HG02610 (cell line): ENCODE data around the gene SRPRB.

Source experiments
- ATAC-seq: cut with Tn5 transposase; IDR thresholded peaks from one replicate; pipeline ENCODE4 v1.9.1; 2021; ENCODE audit warnings: mild to moderate bottlenecking, moderate library complexity; ENCODE audit not compliant: unreplicated experiment

SRPRB gene

DNA sequence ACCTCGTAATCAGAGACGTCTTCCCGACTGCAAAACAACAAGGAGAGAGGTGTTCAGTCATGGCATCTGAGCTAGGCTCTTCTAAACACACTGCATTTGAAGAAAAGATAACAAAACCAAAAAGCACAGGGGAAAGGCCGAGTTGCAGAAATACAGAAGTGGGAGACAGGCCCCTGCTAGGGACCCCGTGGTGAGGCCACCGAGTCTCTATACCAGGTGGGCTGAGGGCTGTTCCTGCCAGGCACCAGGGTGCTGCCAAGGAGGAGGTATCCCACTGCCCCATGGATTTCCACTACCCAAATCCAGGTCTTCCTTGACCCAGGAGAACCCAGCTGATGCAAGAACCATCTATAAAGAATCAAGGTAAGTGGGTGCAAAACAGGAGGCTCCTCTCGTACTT lies 59.0 kb downstream of the SRPRB start:
- ATAC-seq, result no peak

- ATAC-seq, result no peak
Measured at GRCh38 chr3:133865136-133865855, 59.7 kb downstream of the SRPRB start.

- ATAC-seq, result no peak
Measured at GRCh38 chr3:133866141-133866540, 60.5 kb downstream of the SRPRB start.

GRCh38 chr3:133868186-133868585 lies 62.6 kb downstream of the SRPRB start:
- no peak for ATAC-seq

GRCh38 chr3:133868758-133869475 lies 63.3 kb downstream of the SRPRB start:
- no peak for ATAC-seq

- no peak for ATAC-seq
Measured at GRCh38 chr3:133869586-133869985, 64.0 kb downstream of the SRPRB start.

- ATAC-seq, result no peak
Measured at GRCh38 chr3:133870822-133871221, 65.2 kb downstream of the SRPRB start.
